HG02840 (cell line): ENCODE results near the gene COL9A3.

Experiments used
- ATAC-seq: cut with Tn5 transposase; IDR thresholded peaks from one replicate; pipeline ENCODE4 v1.9.1; 2021; ENCODE audit warnings: mild to moderate bottlenecking, moderate library complexity, moderate number of reproducible peaks; ENCODE audit not compliant: unreplicated experiment, low FRiP score

Gene COL9A3

GRCh38 chr20:62876902-62877816 lies 60.3 kb downstream of the COL9A3 start:
- ATAC-seq, result no peak

- ATAC-seq, result no peak
Observed at GRCh38 chr20:62878244-62879038, 61.6 kb downstream of the COL9A3 start.

- ATAC-seq, result no peak
Observed at GRCh38 chr20:62879275-62880146, 62.7 kb downstream of the COL9A3 start.

- no peak for ATAC-seq
Observed at GRCh38 chr20:62880147-62880934, 63.5 kb downstream of the COL9A3 start.

- no peak for ATAC-seq
Observed at GRCh38 chr20:62880935-62881661, 64.2 kb downstream of the COL9A3 start.

- ATAC-seq, result no peak
Observed at GRCh38 chr20:62881662-62882395, 65.0 kb downstream of the COL9A3 start.

GRCh38 chr20:62882426-62882825 lies 65.6 kb downstream of the COL9A3 start:
- no peak for ATAC-seq

- no peak for ATAC-seq
Observed at GRCh38 chr20:62884556-62884955, 67.7 kb downstream of the COL9A3 start.

GRCh38 chr20:62885046-62885895 lies 68.4 kb downstream of the COL9A3 start:
- ATAC-seq, result no peak

GRCh38 chr20:62885896-62886708 lies 69.3 kb downstream of the COL9A3 start:
- no peak for ATAC-seq

GRCh38 chr20:62886709-62887058 lies 69.8 kb downstream of the COL9A3 start:
- ATAC-seq, result no peak

- no peak for ATAC-seq
Observed at GRCh38 chr20:62887152-62887859, 70.5 kb downstream of the COL9A3 start.

GRCh38 chr20:62887860-62888239 lies 71.0 kb downstream of the COL9A3 start:
- no peak for ATAC-seq

GRCh38 chr20:62888406-62888805 lies 71.6 kb downstream of the COL9A3 start:
- ATAC-seq, result no peak

GRCh38 chr20:62888910-62889309 lies 72.1 kb downstream of the COL9A3 start:
- no peak for ATAC-seq

GRCh38 chr20:62889411-62889810 lies 72.6 kb downstream of the COL9A3 start:
- no peak for ATAC-seq
